Measurements from ENCODE around the gene CFAP299. TPM values are rescaled to one million over a fixed set of nuclear protein-coding genes. Genes with fewer than 3 reads are reported as not detected.
A peak's percentile ranks its signal among the peaks of the same experiment; 100 is the strongest.

Gene CFAP299
- total and polyA plus RNA-seq, 2 experiments from 2014 or later: not detected

DNA sequence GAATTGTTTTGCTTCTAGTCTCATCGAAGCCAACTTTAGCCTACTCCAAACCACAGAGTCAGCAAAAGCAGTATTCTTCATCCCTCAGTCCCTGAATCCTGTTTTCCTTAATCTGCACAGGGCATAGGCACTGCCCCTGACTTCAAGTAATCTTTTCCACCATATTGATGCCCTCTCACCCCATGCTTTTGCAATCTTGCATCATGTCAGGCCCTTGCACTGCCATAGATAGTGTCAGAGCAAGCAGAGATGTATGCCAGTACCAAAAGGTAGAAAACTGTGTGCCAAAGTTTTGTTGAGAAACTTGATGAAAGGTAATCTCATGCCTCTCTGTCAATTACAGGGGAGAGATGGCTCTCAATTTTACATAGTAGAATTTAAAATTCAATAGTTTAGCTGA, 131.1 kb downstream of the CFAP299 start:
- no peaks in the 10 kb centered on the region for H3K9me2 ChIP-seq (replicated peaks; ENCODE audit: insufficient read depth)
- no peak overlapping the region for H3K4me2 ChIP-seq
- H3K27me3 ChIP-seq: no peaks in the 10 kb centered on the region
- no peak for DNase-seq (ENCODE audit: low spot score)
- no peak overlapping the region for H2AFZ ChIP-seq
- H3K4me1 ChIP-seq (ENCODE audit: insufficient read depth): no peaks in the 10 kb centered on the region
- WGBS (ENCODE audit: low lambda C conversion rate, missing lambda C conversion rate): 88% methylated on average over 1 of the region's 1 CpG
- no peak overlapping the region for H3K4me3 ChIP-seq
- H3K27ac ChIP-seq: no peak overlapping the region
- no peaks in the 10 kb centered on the region for H3K36me3 ChIP-seq (replicated peaks; ENCODE audit: insufficient read depth, low read depth)
- H3K79me2 ChIP-seq: no peaks in the 10 kb centered on the region
- TF ChIP-seq EZH2 (IDR thresholded peaks at IDR 0.05; ENCODE audit: borderline replicate concordance) (no peak), EZH2phosphoT487 (IDR thresholded peaks at IDR 0.05; ENCODE audit: low read depth, severe bottlenecking, unreplicated experiment) (no peak)
- TF ChIP-seq, protein P1, sequence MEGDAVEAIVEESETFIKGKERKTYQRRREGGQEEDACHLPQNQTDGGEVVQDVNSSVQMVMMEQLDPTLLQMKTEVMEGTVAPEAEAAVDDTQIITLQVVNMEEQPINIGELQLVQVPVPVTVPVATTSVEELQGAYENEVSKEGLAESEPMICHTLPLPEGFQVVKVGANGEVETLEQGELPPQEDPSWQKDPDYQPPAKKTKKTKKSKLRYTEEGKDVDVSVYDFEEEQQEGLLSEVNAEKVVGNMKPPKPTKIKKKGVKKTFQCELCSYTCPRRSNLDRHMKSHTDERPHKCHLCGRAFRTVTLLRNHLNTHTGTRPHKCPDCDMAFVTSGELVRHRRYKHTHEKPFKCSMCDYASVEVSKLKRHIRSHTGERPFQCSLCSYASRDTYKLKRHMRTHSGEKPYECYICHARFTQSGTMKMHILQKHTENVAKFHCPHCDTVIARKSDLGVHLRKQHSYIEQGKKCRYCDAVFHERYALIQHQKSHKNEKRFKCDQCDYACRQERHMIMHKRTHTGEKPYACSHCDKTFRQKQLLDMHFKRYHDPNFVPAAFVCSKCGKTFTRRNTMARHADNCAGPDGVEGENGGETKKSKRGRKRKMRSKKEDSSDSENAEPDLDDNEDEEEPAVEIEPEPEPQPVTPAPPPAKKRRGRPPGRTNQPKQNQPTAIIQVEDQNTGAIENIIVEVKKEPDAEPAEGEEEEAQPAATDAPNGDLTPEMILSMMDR (IDR thresholded peaks at IDR 0.05; ENCODE audit: poor library complexity): no peak
- H3K9me3 ChIP-seq (ENCODE audit: low read depth): no peaks in the 10 kb centered on the region
- no peaks in the 10 kb centered on the region for H4K20me1 ChIP-seq (ENCODE audit: insufficient read depth, poor library complexity, severe bottlenecking)

DNA sequence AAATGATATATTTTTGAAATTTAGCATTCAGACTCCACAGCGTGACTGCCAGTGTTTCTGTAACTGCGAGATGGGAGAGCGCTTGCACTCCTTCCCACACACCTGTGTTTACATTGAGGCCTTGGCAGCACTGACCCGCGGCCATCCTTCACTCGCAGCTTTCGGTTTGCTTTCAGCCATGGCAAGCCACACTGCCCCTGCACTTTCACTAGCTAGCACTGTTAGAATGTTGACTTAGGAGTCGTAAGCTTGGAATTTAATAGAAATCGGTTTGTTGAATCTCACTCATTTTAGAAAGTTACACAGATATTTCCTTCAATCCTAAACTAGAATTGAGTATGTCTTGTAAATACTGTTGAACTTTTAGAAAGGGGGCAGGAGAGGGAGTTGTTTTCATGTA, 136.2 kb downstream of the CFAP299 start:
- H3K9me3 ChIP-seq (ENCODE audit: low read depth): no peaks in the 10 kb centered on the region
- no peaks in the 10 kb centered on the region for H3K36me3 ChIP-seq (replicated peaks; ENCODE audit: insufficient read depth, low read depth)
- no peak overlapping the region for H3K27ac ChIP-seq
- H4K20me1 ChIP-seq (ENCODE audit: insufficient read depth, poor library complexity, severe bottlenecking): no peaks in the 10 kb centered on the region
- H3K4me3 ChIP-seq: no peak overlapping the region
- peak; percentile 77 for TF ChIP-seq EZH2phosphoT487 (IDR thresholded peaks at IDR 0.05; ENCODE audit: low read depth, severe bottlenecking, unreplicated experiment)
- TF ChIP-seq, protein P1 (IDR thresholded peaks at IDR 0.05; ENCODE audit: poor library complexity): no peak
- no peaks in the 10 kb centered on the region for H3K9me2 ChIP-seq (replicated peaks; ENCODE audit: insufficient read depth)
- no peaks in the 10 kb centered on the region for H3K4me1 ChIP-seq (ENCODE audit: insufficient read depth)
- H3K4me2 ChIP-seq: peak overlapping the region; percentile 68
- 5% methylated on average over 9 of the region's 9 CpGs for WGBS (ENCODE audit: low lambda C conversion rate, missing lambda C conversion rate)
- no peaks in the 10 kb centered on the region for H3K79me2 ChIP-seq
- no peaks in the 10 kb centered on the region for H3K27me3 ChIP-seq
- peak; percentile 58 for DNase-seq (ENCODE audit: low spot score)
- peak overlapping the region; percentile 25 for H2AFZ ChIP-seq

DNA sequence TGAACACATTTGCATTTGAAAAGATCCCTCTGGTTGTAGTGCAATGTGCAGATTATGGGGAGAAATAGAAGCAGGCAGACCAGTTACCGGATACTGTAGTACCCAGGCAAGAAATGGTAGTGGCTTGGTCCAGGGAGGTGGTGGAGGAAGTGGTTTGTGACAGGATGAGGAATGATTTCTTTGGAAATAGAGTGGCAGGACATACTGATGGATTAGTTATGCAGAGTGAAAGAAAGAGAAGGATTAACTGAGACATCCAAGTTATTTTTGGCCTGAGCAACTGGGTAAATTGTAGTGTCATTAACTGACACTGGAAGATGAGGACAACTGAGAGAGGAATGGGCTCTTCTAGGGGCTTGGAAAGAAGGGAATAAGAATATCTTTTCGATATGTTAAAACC, 139.7 kb downstream of the CFAP299 start:
- H3K4me1 ChIP-seq (ENCODE audit: insufficient read depth): no peaks in the 10 kb centered on the region
- no peaks in the 10 kb centered on the region for H3K36me3 ChIP-seq (replicated peaks; ENCODE audit: insufficient read depth, low read depth)
- no peak overlapping the region for H3K4me2 ChIP-seq
- no peaks in the 10 kb centered on the region for H3K9me3 ChIP-seq (ENCODE audit: low read depth)
- H3K9me2 ChIP-seq (replicated peaks; ENCODE audit: insufficient read depth): no peaks in the 10 kb centered on the region
- H3K79me2 ChIP-seq: no peaks in the 10 kb centered on the region
- no peaks in the 10 kb centered on the region for H3K27me3 ChIP-seq
- 95% methylated on average over 2 of the region's 2 CpGs for WGBS (ENCODE audit: low lambda C conversion rate, missing lambda C conversion rate)
- no peak overlapping the region for H2AFZ ChIP-seq
- DNase-seq (ENCODE audit: low spot score): no peak
- TF ChIP-seq, protein P1 (IDR thresholded peaks at IDR 0.05; ENCODE audit: poor library complexity): no peak
- TF ChIP-seq EZH2phosphoT487 (IDR thresholded peaks at IDR 0.05; ENCODE audit: low read depth, severe bottlenecking, unreplicated experiment) (no peak), EZH2 (IDR thresholded peaks at IDR 0.05; ENCODE audit: borderline replicate concordance) (no peak)
- H4K20me1 ChIP-seq (ENCODE audit: insufficient read depth, poor library complexity, severe bottlenecking): no peaks in the 10 kb centered on the region
- H3K4me3 ChIP-seq: no peak overlapping the region
- no peak overlapping the region for H3K27ac ChIP-seq

DNA sequence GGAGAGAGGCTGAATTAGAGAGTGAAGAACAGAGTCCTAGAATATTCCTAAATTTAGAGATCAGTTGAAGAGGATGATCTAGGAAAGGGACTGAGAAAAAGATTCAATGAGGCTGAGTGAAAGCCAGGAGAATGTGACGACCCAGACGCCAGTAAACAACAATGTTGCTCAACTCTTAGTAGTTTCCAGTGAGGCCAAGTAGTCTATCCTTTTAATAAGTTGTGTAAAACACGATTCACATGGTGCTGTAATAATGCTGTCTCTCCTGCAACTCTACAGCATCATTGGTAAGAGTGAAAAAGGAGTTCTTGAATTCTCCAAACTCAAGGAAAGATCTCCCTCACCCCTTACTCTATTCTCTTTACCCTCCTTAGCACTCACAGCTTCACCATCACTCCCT, 140.3 kb downstream of the CFAP299 start:
- no peak for DNase-seq (ENCODE audit: low spot score)
- Histone ChIP-seq H3K4me2 (no peak overlapping the region), H2AFZ (no peak overlapping the region), H3K4me1 (ENCODE audit: insufficient read depth) (no peaks in the 10 kb centered on the region), H3K4me3 (no peak overlapping the region), H3K9me2 (replicated peaks; ENCODE audit: insufficient read depth) (no peaks in the 10 kb centered on the region), H3K27ac (no peak overlapping the region), H3K79me2 (no peaks in the 10 kb centered on the region), H3K9me3 (ENCODE audit: low read depth) (no peaks in the 10 kb centered on the region), H3K36me3 (replicated peaks; ENCODE audit: insufficient read depth, low read depth) (no peaks in the 10 kb centered on the region), H4K20me1 (ENCODE audit: insufficient read depth, poor library complexity, severe bottlenecking) (no peaks in the 10 kb centered on the region), H3K27me3 (no peaks in the 10 kb centered on the region)
- no peak for TF ChIP-seq EZH2phosphoT487 (IDR thresholded peaks at IDR 0.05; ENCODE audit: low read depth, severe bottlenecking, unreplicated experiment)
- 83% methylated on average over 3 of the region's 3 CpGs for WGBS (ENCODE audit: low lambda C conversion rate, missing lambda C conversion rate)
